Gastrocnemius medialis (tissue), 4 donors: ENCODE data around the gene GID8.

Source experiments
- POLR2A ChIP-seq, 2 donors: fragments of 450-650 bp; IDR thresholded peaks; one replicate each; pipeline ENCODE4 v1.6.1; 2017; ENCODE audit warnings: antibody characterized with exemption in 2 of 2, mild to moderate bottlenecking in 2 of 2, moderate library complexity in 2 of 2
- TF ChIP-seq, protein P1 (sequence below), 5 experiments: fragments of 450-650 bp in 3 of 5; fragments of 200-600 bp in 2 of 5; sonication (generic) in 2 of 5; IDR thresholded peaks in 4 of 5; conservative IDR thresholded peaks in 1 of 5; 1 replicate in 4 of 5; 2 replicates in 1 of 5; pipeline ENCODE4 v1.5.1; 2016 to 2019; ENCODE audit warnings: antibody characterized with exemption in 5 of 5, mild to moderate bottlenecking in 3 of 5, moderate library complexity in 3 of 5

- TF ChIP-seq, protein P1, sequence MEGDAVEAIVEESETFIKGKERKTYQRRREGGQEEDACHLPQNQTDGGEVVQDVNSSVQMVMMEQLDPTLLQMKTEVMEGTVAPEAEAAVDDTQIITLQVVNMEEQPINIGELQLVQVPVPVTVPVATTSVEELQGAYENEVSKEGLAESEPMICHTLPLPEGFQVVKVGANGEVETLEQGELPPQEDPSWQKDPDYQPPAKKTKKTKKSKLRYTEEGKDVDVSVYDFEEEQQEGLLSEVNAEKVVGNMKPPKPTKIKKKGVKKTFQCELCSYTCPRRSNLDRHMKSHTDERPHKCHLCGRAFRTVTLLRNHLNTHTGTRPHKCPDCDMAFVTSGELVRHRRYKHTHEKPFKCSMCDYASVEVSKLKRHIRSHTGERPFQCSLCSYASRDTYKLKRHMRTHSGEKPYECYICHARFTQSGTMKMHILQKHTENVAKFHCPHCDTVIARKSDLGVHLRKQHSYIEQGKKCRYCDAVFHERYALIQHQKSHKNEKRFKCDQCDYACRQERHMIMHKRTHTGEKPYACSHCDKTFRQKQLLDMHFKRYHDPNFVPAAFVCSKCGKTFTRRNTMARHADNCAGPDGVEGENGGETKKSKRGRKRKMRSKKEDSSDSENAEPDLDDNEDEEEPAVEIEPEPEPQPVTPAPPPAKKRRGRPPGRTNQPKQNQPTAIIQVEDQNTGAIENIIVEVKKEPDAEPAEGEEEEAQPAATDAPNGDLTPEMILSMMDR (IDR thresholded peaks at IDR 0.05 in 4 of 5, conservative IDR thresholded peaks at IDR 0.05 in 1 of 5) = no peak
- no peak for TF ChIP-seq POLR2A (IDR thresholded peaks at IDR 0.05)
Observed at GRCh38 chr20:62941792-62942191, 3.8 kb downstream of the GID8 start.
